ENCODE measurements around the gene EPHB2.

The EPHB2 gene

DNA sequence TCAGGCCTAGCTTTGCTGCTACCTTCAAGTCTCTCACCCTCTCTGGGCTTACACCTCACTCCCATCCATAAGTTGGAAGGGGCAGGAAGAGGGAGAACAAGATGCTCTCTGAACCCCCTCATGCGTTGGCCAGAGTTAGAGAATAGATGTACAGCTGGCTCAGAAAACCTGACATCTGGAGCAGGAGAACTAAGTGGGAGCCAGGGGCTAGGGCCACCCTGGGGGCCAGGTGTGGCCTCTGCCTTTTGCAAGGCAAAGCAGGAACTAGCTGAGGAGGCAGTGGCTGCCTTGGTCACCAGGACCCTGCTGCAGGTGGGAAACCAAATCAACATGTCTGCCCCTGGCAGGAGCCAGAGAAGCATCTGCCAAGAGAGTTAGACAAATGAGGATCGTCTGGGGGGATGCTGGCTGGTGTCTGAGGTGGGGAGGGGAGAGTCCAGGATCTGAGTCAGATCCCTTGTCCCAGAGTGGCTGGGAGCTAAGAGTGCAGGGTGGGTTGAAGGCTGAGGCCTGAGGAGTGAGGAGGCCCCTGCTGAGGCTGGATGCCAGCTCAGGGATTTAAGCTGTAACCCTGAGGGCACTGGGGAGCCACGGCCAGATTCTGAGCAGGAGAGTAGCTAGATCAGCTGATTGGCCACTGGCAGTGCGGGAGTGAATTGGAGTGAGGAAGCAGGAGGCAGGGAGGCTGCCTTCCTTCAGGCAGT is 115.0 kb downstream of the EPHB2 start:
- no peaks in the 10 kb centered on the region for H3K9me3 ChIP-seq (ENCODE audit: control insufficient read depth, low read length)
- H2BK5ac ChIP-seq (ENCODE audit: low read depth, low read length, poor library complexity, severe bottlenecking), result no peak overlapping the region
- H3K18ac ChIP-seq (ENCODE audit: low read depth in 1 of 2, low read length in 2 of 2), result peak overlapping the region in 1 of 2 experiments; percentile 25
- no peak overlapping the region for H3K4me2 ChIP-seq (ENCODE audit: low read length, poor library complexity, severe bottlenecking)
- H3K4ac ChIP-seq (ENCODE audit: low read depth in 1 of 2, low read length in 2 of 2), result no peak overlapping the region
- H3K4me3 ChIP-seq (ENCODE audit: insufficient read depth in 1 of 2, low read depth in 1 of 2, low read length in 2 of 2), result no peak overlapping the region
- peaks cover 42% of the 10 kb centered on the region for H3K4me1 ChIP-seq (ENCODE audit: control insufficient read depth, insufficient read depth, low read depth, low read length)
- H3K9ac ChIP-seq (ENCODE audit: low read length), result no peak overlapping the region
- peak overlapping the region; percentile 66 for H2AK5ac ChIP-seq (ENCODE audit: low read length, severe bottlenecking)
- H2BK15ac ChIP-seq (ENCODE audit: low read depth, poor library complexity, severe bottlenecking), result peak overlapping the region; percentile 1
- no peak overlapping the region for H2AFZ ChIP-seq (ENCODE audit: low read depth, low read length)
- H4K8ac ChIP-seq (ENCODE audit: low read length), result peak overlapping the region; percentile 62
- no peak overlapping the region for H2BK120ac ChIP-seq (ENCODE audit: low read depth, low read length)
- H3K79me1 ChIP-seq (replicated peaks; ENCODE audit: low read length, poor library complexity, severe bottlenecking), result peaks cover 27% of the 10 kb centered on the region
- H4K91ac ChIP-seq (ENCODE audit: low read length), result peak overlapping the region; percentile 18
- DNase-seq, result peak; percentile 33
- H3K23ac ChIP-seq (ENCODE audit: low read length in 2 of 2), result no peak overlapping the region
- 70% methylated on average over 4 of the region's 4 CpGs for WGBS
- H3K14ac ChIP-seq (ENCODE audit: low read length in 2 of 2), result no peak overlapping the region
- peaks cover 0 to 14% of the 10 kb centered on the region in 2 experiments for H3K36me3 ChIP-seq (ENCODE audit: control insufficient read depth in 1 of 2, insufficient read depth in 2 of 2, low read depth in 1 of 2, low read length in 2 of 2)
- H3K27me3 ChIP-seq (ENCODE audit: control insufficient read depth in 1 of 2, insufficient read depth in 1 of 2, low read length in 2 of 2), result peaks cover 0 to 7% of the 10 kb centered on the region in 2 experiments
- H3K27ac ChIP-seq (ENCODE audit: low read length, poor library complexity, severe bottlenecking), result no peak overlapping the region
- H2BK12ac ChIP-seq (ENCODE audit: low read length in 2 of 2), result peak overlapping the region; percentile 25 to 78

DNA sequence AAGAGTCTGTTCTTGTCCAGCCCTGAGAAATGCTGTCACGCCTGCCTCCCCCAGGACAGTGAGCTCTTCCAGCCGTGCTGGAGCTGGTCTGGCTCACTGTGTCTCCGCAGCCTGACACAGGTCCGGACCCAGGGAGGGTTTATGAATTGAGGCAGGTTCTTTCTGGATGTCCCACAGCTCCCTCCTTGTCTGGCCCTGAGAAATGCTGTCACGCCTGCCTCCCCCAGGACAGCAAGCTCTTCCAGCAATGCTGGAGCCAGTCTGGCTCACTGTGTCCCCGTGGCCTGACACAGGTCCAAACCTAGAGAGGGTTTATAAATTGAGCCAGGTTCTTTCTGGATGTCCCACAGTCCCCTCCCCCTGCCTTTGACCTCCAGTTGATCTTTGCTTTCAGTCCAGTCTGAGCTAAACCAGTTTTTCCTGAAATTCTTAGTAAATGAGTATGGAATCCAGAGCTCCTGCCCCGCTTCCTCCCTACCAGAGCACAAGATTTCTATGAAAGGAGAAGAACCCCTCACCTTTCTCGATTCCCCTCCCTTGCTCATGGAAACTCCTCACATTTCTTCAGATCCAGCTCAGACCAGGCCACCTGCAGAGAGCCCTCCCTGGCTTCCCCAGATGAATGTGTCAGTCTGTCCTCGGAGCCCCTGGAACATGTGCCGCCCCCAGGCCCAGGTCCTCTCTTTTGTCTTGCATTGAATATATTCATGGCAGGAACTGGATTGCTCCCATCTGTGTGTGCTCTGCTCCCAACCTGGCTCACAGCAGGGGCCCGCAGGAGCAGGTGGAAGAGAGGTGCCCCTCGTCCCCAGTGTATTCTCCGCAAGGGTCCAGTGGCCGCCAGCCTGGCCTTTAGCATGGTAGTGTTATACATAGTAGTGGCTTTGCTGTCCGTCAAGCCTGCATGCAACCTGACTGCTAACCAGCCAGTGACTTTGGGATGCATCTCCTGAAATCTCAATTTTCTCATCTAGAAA is 116.3 kb downstream of the EPHB2 start:
- H2AK5ac ChIP-seq (ENCODE audit: low read length, severe bottlenecking), result peak overlapping the region; percentile 29
- H3K14ac ChIP-seq (ENCODE audit: low read length in 2 of 2), result no peak overlapping the region
- no peak overlapping the region for H2AFZ ChIP-seq (ENCODE audit: low read depth, low read length)
- peak overlapping the region; percentile 12 for H2BK120ac ChIP-seq (ENCODE audit: low read depth, low read length)
- no peak overlapping the region for H3K23ac ChIP-seq (ENCODE audit: low read length in 2 of 2)
- no peak overlapping the region for H3K9ac ChIP-seq (ENCODE audit: low read length)
- no peaks in the 10 kb centered on the region for H3K9me3 ChIP-seq (ENCODE audit: control insufficient read depth, low read length)
- H4K91ac ChIP-seq (ENCODE audit: low read length), result no peak overlapping the region
- peak overlapping the region; percentile 28 to 73 for H3K18ac ChIP-seq (ENCODE audit: low read depth in 1 of 2, low read length in 2 of 2)
- no peak overlapping the region for H3K27ac ChIP-seq (ENCODE audit: low read length, poor library complexity, severe bottlenecking)
- no peak overlapping the region for H3K4me2 ChIP-seq (ENCODE audit: low read length, poor library complexity, severe bottlenecking)
- 54% methylated on average over 15 of the region's 15 CpGs for WGBS
- no peak overlapping the region for H2BK5ac ChIP-seq (ENCODE audit: low read depth, low read length, poor library complexity, severe bottlenecking)
- peak; percentile 53 for DNase-seq
- peaks cover 0 to 14% of the 10 kb centered on the region in 2 experiments for H3K36me3 ChIP-seq (ENCODE audit: control insufficient read depth in 1 of 2, insufficient read depth in 2 of 2, low read depth in 1 of 2, low read length in 2 of 2)
- peak overlapping the region; percentile 30 for H2BK15ac ChIP-seq (ENCODE audit: low read depth, poor library complexity, severe bottlenecking)
- peaks cover 0 to 7% of the 10 kb centered on the region in 2 experiments for H3K27me3 ChIP-seq (ENCODE audit: control insufficient read depth in 1 of 2, insufficient read depth in 1 of 2, low read length in 2 of 2)
- H3K4me3 ChIP-seq (ENCODE audit: insufficient read depth in 1 of 2, low read depth in 1 of 2, low read length in 2 of 2), result no peak overlapping the region
- H3K4ac ChIP-seq (ENCODE audit: low read depth in 1 of 2, low read length in 2 of 2), result no peak overlapping the region
- H4K8ac ChIP-seq (ENCODE audit: low read length), result peak overlapping the region; percentile 46
- peaks cover 27% of the 10 kb centered on the region for H3K79me1 ChIP-seq (replicated peaks; ENCODE audit: low read length, poor library complexity, severe bottlenecking)
- H3K4me1 ChIP-seq (ENCODE audit: control insufficient read depth, insufficient read depth, low read depth, low read length), result peaks cover 47% of the 10 kb centered on the region
- H2BK12ac ChIP-seq (ENCODE audit: low read length in 2 of 2), result peak overlapping the region; percentile 0 to 59

DNA sequence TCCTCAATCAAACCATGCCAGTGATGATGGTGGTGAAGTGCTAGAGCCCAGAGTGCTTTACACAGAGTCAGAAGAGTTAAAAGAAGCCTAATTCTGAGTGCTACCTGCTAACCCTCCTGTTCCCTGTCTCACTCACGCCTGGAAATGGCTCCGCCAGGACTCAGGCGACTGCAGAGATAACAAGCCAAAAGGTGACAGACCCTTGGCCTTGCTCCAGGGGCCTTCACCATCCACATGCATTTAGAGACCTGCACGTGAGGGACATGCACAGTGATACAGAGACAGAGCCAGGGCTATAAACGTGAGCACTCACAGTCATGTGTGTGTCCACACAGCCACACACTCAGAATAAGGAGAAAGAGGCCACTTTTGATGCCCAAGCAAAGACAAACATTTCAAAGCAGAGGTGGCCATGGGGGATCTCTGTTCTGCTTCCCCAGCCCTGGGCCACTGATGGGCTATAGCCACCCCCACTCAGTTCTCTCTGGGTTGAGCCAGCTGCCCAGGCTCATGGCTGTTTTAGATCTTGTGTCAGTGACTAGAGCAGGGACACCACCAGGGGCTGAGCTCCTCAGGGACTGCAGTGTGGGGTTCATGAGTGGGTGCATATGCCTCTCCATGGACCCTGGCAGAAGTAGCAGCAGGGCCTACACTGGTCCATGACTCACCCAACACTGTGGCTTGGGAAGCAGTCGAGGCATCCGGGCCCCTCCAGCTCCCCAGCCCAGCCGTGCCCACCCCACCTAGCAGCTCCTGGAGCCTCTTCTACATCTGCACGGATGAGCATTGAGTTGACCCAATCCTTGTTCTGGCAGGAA is 117.2 kb downstream of the EPHB2 start:
- Histone ChIP-seq H3K27ac (ENCODE audit: low read length, poor library complexity, severe bottlenecking) (no peak overlapping the region), H3K18ac (ENCODE audit: low read depth in 1 of 2, low read length in 2 of 2) (no peak overlapping the region), H2BK120ac (ENCODE audit: low read depth, low read length) (no peak overlapping the region), H2AK5ac (ENCODE audit: low read length, severe bottlenecking) (no peak overlapping the region), H3K14ac (ENCODE audit: low read length in 2 of 2) (no peak overlapping the region), H2AFZ (ENCODE audit: low read depth, low read length) (no peak overlapping the region), H2BK12ac (ENCODE audit: low read length in 2 of 2) (peak overlapping the region; percentile 0 to 4), H3K4me3 (ENCODE audit: insufficient read depth in 1 of 2, low read depth in 1 of 2, low read length in 2 of 2) (no peak overlapping the region), H2BK5ac (ENCODE audit: low read depth, low read length, poor library complexity, severe bottlenecking) (no peak overlapping the region), H3K4ac (ENCODE audit: low read depth in 1 of 2, low read length in 2 of 2) (peak overlapping the region; percentile 6 to 16), H3K9ac (ENCODE audit: low read length) (no peak overlapping the region), H3K9me3 (ENCODE audit: control insufficient read depth, low read length) (no peaks in the 10 kb centered on the region), H3K23ac (ENCODE audit: low read length in 2 of 2) (no peak overlapping the region), H2BK15ac (ENCODE audit: low read depth, poor library complexity, severe bottlenecking) (no peak overlapping the region), H4K8ac (ENCODE audit: low read length) (no peak overlapping the region), H3K79me1 (replicated peaks; ENCODE audit: low read length, poor library complexity, severe bottlenecking) (peaks cover 21% of the 10 kb centered on the region), H3K4me1 (ENCODE audit: control insufficient read depth, insufficient read depth, low read depth, low read length) (peaks cover 52% of the 10 kb centered on the region), H3K36me3 (ENCODE audit: control insufficient read depth in 1 of 2, insufficient read depth in 2 of 2, low read depth in 1 of 2, low read length in 2 of 2) (peaks cover 0 to 8% of the 10 kb centered on the region in 2 experiments), H3K27me3 (ENCODE audit: control insufficient read depth in 1 of 2, insufficient read depth in 1 of 2, low read length in 2 of 2) (peaks cover 0 to 7% of the 10 kb centered on the region in 2 experiments), H3K4me2 (ENCODE audit: low read length, poor library complexity, severe bottlenecking) (no peak overlapping the region), H4K91ac (ENCODE audit: low read length) (peak overlapping the region; percentile 27)
- peak; percentile 36 for DNase-seq
- 70% methylated on average over 9 of the region's 9 CpGs for WGBS

All from mesenchymal stem cell (in vitro differentiated cells and primary cell).